SH-SY5Y (cell line): ENCODE data around the gene PTPN14.

Experiments
- GATA2 ChIP-seq: IDR thresholded peaks from 2 replicates; pipeline ENCODE4 v1.6.1; 2011; ENCODE audit warnings: mild to moderate bottlenecking, low read depth, low read length
- GATA3 ChIP-seq: IDR thresholded peaks from 2 replicates; pipeline ENCODE4 v1.6.1; 2011; ENCODE audit warnings: low read depth, mild to moderate bottlenecking, low read length, moderate library complexity

The PTPN14 gene

GRCh38 chr1:214367841-214368240 is 183.6 kb downstream of the PTPN14 start:
- no peak for TF ChIP-seq GATA2
- TF ChIP-seq GATA3 = no peak

GRCh38 chr1:214364786-214365295 is 186.6 kb downstream of the PTPN14 start:
- TF ChIP-seq GATA3 = no peak
- TF ChIP-seq GATA2 = no peak

GRCh38 chr1:214364386-214364785 is 187.0 kb downstream of the PTPN14 start:
- no peak for TF ChIP-seq GATA3
- TF ChIP-seq GATA2 = no peak

GRCh38 chr1:214363386-214363785 is 188.0 kb downstream of the PTPN14 start:
- TF ChIP-seq GATA3 = no peak
- no peak for TF ChIP-seq GATA2

- TF ChIP-seq GATA3 = no peak
- TF ChIP-seq GATA2 = no peak
Measured at GRCh38 chr1:214362188-214362882, 189.1 kb downstream of the PTPN14 start.

- TF ChIP-seq GATA2 (no peak), GATA3 (no peak)
Measured at GRCh38 chr1:214361636-214362035, 189.8 kb downstream of the PTPN14 start.

- TF ChIP-seq GATA3 (no peak), GATA2 (no peak)
Measured at GRCh38 chr1:214360525-214361164, 190.8 kb downstream of the PTPN14 start.

GRCh38 chr1:214360116-214360515 is 191.3 kb downstream of the PTPN14 start:
- TF ChIP-seq GATA2 (no peak), GATA3 (no peak)

GRCh38 chr1:214354440-214355148 is 196.8 kb downstream of the PTPN14 start:
- no peak for TF ChIP-seq GATA3
- TF ChIP-seq GATA2 = no peak

- no peak for TF ChIP-seq GATA3
- no peak for TF ChIP-seq GATA2
Measured at GRCh38 chr1:214352838-214353237, 198.6 kb downstream of the PTPN14 start.

GRCh38 chr1:214351551-214352277 is 199.7 kb downstream of the PTPN14 start:
- TF ChIP-seq GATA2 (no peak), GATA3 (no peak)

- no peak for TF ChIP-seq GATA2
- TF ChIP-seq GATA3 = no peak
Measured at GRCh38 chr1:214349781-214350180, 201.6 kb downstream of the PTPN14 start.

- TF ChIP-seq GATA3 (no peak), GATA2 (no peak)
Measured at GRCh38 chr1:214349008-214349407, 202.4 kb downstream of the PTPN14 start.

GRCh38 chr1:214344897-214345296 is 206.5 kb downstream of the PTPN14 start:
- no peak for TF ChIP-seq GATA2
- TF ChIP-seq GATA3 = no peak
